H1 (cell line): ENCODE data around the gene XCL1. TPM values are rescaled to one million over a fixed set of nuclear protein-coding genes. Genes with fewer than 3 reads are reported as not detected.

Source experiments
- BCL11A ChIP-seq, 2 experiments: IDR thresholded peaks; one replicate each; pipeline ENCODE4 v1.6.1; 2011; ENCODE audit warnings: low read depth in 2 of 2, low read length in 2 of 2, mild to moderate bottlenecking in 2 of 2
- CHD2 ChIP-seq: IDR thresholded peaks from 2 replicates; pipeline ENCODE4 v1.6.1; 2012; ENCODE audit warnings: low read length, improper control_type of control experiment
- GTF2F1 ChIP-seq: IDR thresholded peaks from 2 replicates; pipeline ENCODE4 v1.6.1; 2012; ENCODE audit warnings: low read depth, low read length, improper control_type of control experiment, borderline replicate concordance
- POU5F1 ChIP-seq: IDR thresholded peaks from 2 replicates; pipeline ENCODE4 v1.6.1; 2011; ENCODE audit warnings: low read depth, mild to moderate bottlenecking, low read length, moderate library complexity
- RFX5 ChIP-seq: IDR thresholded peaks from 2 replicates; pipeline ENCODE4 v1.6.1; 2011; ENCODE audit warnings: low read depth, low read length, improper control_type of control experiment, borderline replicate concordance
- RXRA ChIP-seq: IDR thresholded peaks from 2 replicates; pipeline ENCODE4 v1.6.1; 2011; ENCODE audit warnings: low read depth, mild to moderate bottlenecking, low read length, moderate library complexity; ENCODE audit not compliant: insufficient read depth
- SIN3A ChIP-seq, 2 experiments: IDR thresholded peaks in 1 of 2; conservative IDR thresholded peaks in 1 of 2; 2 replicates each; pipeline ENCODE4 v1.6.1; 2011 to 2012; ENCODE audit warnings: low read length in 2 of 2, improper control_type of control experiment in 1 of 2, low read depth in 1 of 2, mild to moderate bottlenecking in 1 of 2
- TBP ChIP-seq: IDR thresholded peaks from 2 replicates; pipeline ENCODE4 v1.6.1; 2011; ENCODE audit warnings: low read depth, low read length, improper control_type of control experiment
- YY1 ChIP-seq: IDR thresholded peaks from 2 replicates; pipeline ENCODE4 v1.6.1; 2011; ENCODE audit warnings: low read depth, mild to moderate bottlenecking, low read length
- polyA plus RNA-seq, 7 experiments: library from polyadenylated mRNA; depleted of rRNA in 3 of 7; stranded (reverse) in 5 of 7; unstranded in 2 of 7; fragments of >200 nt in 5 of 7; fragments of 200-250 nt in 2 of 7; gene quantifications; 1 replicate in 5 of 7; 2 replicates in 1 of 7; 4 replicates in 1 of 7; pipeline versions ENCODE4 v1.2.1 to v1.2.3, GENCODE V29; 2011 to 2013; ENCODE audit warnings: missing spikeins in 2 of 7, mixed read lengths in 2 of 7
- total RNA-seq: library from RNA; stranded (reverse); fragmentation: NEBNext Ultra II Directional; extraction: Animal tissue kit (Norgen Biotek cat#: 25700); gene quantifications from 2 replicates; pipeline ENCODE4 v1.2.1, GENCODE V29; 2021
- TF ChIP-seq, protein P1 (sequence below): fragments of 300-600 bp; sonication (generic); IDR thresholded peaks from 2 replicates; pipeline ENCODE4 v1.7.1; 2012; ENCODE audit warnings: low read length, moderate library complexity, mild to moderate bottlenecking, inconsistent platforms; ENCODE audit not compliant: insufficient replicate concordance

Gene XCL1
- total and polyA plus RNA-seq, 2 of the 8 experiments (the other 6 are each of a cell fraction or from before 2014, with no cell fraction given): 0.39 to 0.63 TPM

- TF ChIP-seq, protein P1, sequence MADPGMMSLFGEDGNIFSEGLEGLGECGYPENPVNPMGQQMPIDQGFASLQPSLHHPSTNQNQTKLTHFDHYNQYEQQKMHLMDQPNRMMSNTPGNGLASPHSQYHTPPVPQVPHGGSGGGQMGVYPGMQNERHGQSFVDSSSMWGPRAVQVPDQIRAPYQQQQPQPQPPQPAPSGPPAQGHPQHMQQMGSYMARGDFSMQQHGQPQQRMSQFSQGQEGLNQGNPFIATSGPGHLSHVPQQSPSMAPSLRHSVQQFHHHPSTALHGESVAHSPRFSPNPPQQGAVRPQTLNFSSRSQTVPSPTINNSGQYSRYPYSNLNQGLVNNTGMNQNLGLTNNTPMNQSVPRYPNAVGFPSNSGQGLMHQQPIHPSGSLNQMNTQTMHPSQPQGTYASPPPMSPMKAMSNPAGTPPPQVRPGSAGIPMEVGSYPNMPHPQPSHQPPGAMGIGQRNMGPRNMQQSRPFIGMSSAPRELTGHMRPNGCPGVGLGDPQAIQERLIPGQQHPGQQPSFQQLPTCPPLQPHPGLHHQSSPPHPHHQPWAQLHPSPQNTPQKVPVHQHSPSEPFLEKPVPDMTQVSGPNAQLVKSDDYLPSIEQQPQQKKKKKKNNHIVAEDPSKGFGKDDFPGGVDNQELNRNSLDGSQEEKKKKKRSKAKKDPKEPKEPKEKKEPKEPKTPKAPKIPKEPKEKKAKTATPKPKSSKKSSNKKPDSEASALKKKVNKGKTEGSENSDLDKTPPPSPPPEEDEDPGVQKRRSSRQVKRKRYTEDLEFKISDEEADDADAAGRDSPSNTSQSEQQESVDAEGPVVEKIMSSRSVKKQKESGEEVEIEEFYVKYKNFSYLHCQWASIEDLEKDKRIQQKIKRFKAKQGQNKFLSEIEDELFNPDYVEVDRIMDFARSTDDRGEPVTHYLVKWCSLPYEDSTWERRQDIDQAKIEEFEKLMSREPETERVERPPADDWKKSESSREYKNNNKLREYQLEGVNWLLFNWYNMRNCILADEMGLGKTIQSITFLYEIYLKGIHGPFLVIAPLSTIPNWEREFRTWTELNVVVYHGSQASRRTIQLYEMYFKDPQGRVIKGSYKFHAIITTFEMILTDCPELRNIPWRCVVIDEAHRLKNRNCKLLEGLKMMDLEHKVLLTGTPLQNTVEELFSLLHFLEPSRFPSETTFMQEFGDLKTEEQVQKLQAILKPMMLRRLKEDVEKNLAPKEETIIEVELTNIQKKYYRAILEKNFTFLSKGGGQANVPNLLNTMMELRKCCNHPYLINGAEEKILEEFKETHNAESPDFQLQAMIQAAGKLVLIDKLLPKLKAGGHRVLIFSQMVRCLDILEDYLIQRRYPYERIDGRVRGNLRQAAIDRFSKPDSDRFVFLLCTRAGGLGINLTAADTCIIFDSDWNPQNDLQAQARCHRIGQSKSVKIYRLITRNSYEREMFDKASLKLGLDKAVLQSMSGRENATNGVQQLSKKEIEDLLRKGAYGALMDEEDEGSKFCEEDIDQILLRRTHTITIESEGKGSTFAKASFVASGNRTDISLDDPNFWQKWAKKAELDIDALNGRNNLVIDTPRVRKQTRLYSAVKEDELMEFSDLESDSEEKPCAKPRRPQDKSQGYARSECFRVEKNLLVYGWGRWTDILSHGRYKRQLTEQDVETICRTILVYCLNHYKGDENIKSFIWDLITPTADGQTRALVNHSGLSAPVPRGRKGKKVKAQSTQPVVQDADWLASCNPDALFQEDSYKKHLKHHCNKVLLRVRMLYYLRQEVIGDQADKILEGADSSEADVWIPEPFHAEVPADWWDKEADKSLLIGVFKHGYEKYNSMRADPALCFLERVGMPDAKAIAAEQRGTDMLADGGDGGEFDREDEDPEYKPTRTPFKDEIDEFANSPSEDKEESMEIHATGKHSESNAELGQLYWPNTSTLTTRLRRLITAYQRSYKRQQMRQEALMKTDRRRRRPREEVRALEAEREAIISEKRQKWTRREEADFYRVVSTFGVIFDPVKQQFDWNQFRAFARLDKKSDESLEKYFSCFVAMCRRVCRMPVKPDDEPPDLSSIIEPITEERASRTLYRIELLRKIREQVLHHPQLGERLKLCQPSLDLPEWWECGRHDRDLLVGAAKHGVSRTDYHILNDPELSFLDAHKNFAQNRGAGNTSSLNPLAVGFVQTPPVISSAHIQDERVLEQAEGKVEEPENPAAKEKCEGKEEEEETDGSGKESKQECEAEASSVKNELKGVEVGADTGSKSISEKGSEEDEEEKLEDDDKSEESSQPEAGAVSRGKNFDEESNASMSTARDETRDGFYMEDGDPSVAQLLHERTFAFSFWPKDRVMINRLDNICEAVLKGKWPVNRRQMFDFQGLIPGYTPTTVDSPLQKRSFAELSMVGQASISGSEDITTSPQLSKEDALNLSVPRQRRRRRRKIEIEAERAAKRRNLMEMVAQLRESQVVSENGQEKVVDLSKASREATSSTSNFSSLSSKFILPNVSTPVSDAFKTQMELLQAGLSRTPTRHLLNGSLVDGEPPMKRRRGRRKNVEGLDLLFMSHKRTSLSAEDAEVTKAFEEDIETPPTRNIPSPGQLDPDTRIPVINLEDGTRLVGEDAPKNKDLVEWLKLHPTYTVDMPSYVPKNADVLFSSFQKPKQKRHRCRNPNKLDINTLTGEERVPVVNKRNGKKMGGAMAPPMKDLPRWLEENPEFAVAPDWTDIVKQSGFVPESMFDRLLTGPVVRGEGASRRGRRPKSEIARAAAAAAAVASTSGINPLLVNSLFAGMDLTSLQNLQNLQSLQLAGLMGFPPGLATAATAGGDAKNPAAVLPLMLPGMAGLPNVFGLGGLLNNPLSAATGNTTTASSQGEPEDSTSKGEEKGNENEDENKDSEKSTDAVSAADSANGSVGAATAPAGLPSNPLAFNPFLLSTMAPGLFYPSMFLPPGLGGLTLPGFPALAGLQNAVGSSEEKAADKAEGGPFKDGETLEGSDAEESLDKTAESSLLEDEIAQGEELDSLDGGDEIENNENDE: no peak
- no peak for TF ChIP-seq BCL11A (IDR thresholded peaks at IDR 0.05; ENCODE audit: low read depth in 2 of 2, low read length in 2 of 2)
- TF ChIP-seq RFX5: no peak
- TF ChIP-seq SIN3A (conservative IDR thresholded peaks at IDR 0.05 in 1 of 2, IDR thresholded peaks at IDR 0.05 in 1 of 2; ENCODE audit: low read depth in 1 of 2, low read length in 2 of 2): no peak
- TF ChIP-seq YY1: no peak
- TF ChIP-seq TBP: no peak
- no peak for TF ChIP-seq CHD2
- TF ChIP-seq RXRA: no peak
- TF ChIP-seq POU5F1: no peak
- no peak for TF ChIP-seq GTF2F1
Measured at GRCh38 chr1:168567007-168567406, 9.4 kb upstream of the XCL1 start (continued).
